Testis (tissue), 5 donors: ENCODE measurements around the gene APBB1. TPM values are rescaled to one million over a fixed set of nuclear protein-coding genes. Genes with fewer than 3 reads are reported as not detected.

Experiments used
- DNase-seq: peaks from one replicate; pipeline ENCODE4 v3.0.0-alpha.2; 2019
- H3K27ac ChIP-seq, 2 donors: fragments of 200-600 bp; sonication (generic); one replicate each; pipeline ENCODE4 v1.5.1; 2019
- H3K27me3 ChIP-seq: fragments of 200-600 bp; sonication (generic); one replicate; pipeline ENCODE4 v1.5.1; 2019
- H3K36me3 ChIP-seq: fragments of 200-600 bp; sonication (generic); one replicate; pipeline ENCODE4 v1.5.1; 2017; ENCODE audit warnings: low read depth; ENCODE audit errors: missing control alignments
- H3K4me1 ChIP-seq: fragments of 200-600 bp; sonication (generic); one replicate; pipeline ENCODE4 v1.5.1; 2019
- H3K4me3 ChIP-seq, 2 donors: fragments of 200-600 bp; sonication (generic); one replicate each; pipeline ENCODE4 v1.5.1; 2017 to 2019
- H3K9me3 ChIP-seq: fragments of 200-600 bp; sonication (generic); one replicate; pipeline ENCODE4 v1.5.1; 2017
- POLR2A ChIP-seq: fragments of 450-650 bp; IDR thresholded peaks from one replicate; pipeline ENCODE4 v1.6.1; 2017; ENCODE audit warnings: antibody characterized with exemption, mild to moderate bottlenecking, moderate library complexity
- WGBS, 2 donors: methylation state at CpG; one replicate each; pipeline ENCODE4 v1.1.5; 2018; 5-methylcytosine and 5-hydroxymethylcytosine counted together
- intact Hi-C: fragments of 100-400 bp; cut with DNase I; formaldehyde crosslinking; loops from one replicate; pipeline ENCODE4 v1.15.1; 2023; ENCODE audit warnings: low total_unique reads
- long read RNA-seq, 2 donors: transcript quantifications; one replicate each; lab custom pipeline, GENCODE V29; 2026
- polyA plus RNA-seq: library from polyadenylated mRNA; stranded (reverse); fragments of 350-450 nt; fragmentation: Illumina TruSeq; extraction: RNeasy Lipid Tissue Mini Kit (QIAGEN cat#74804); gene quantifications from one replicate; pipeline ENCODE4 v1.2.3, GENCODE V29; 2014; ENCODE audit warnings: low read depth, low replicate concordance; ENCODE audit not compliant: insufficient read depth
- total RNA-seq, 2 donors: library from RNA; depleted of rRNA; stranded (reverse); fragments of >200 nt; gene quantifications; one replicate each; pipeline ENCODE4 v1.2.3, GENCODE V29; 2016
- TF ChIP-seq, protein P1 (sequence below), 3 experiments: fragments of 450-650 bp in 2 of 3; fragments of 200-600 bp in 1 of 3; sonication (generic) in 1 of 3; IDR thresholded peaks; one replicate each; pipeline ENCODE4 v1.5.1; 2016 to 2019; ENCODE audit warnings: antibody characterized with exemption in 3 of 3, mild to moderate bottlenecking in 2 of 3, moderate library complexity in 1 of 3

APBB1 gene
- 10 to 100 TPM; 42.6 to 57.3 TPM for total RNA-seq
- 43.7 TPM for polyA plus RNA-seq
- long read RNA-seq, donor 1, transcript APBB1-201 (14 exons, 2,636 nt) = major isoform, 8 of 10 reads
- long read RNA-seq, donor 1, partial matches to known transcripts = 0 of 10 reads
- long read RNA-seq, donor 1, other reads (novel, unspliced or antisense) = 0 of 10 reads
- long read RNA-seq, donor 2, partial matches to known transcripts = 0 of 5 reads
- long read RNA-seq, donor 2, other reads (novel, unspliced or antisense) = 0 of 5 reads

- H3K27me3 ChIP-seq = no peaks in the 10 kb centered on the region
- 0% methylated on average over 6 to 31 of the region's 75 CpGs for WGBS, 2 donors
- no peaks in the 10 kb centered on the region for H3K36me3 ChIP-seq
- peak; percentile 77 for DNase-seq
- no peaks in the 10 kb centered on the region for H3K9me3 ChIP-seq
- TF ChIP-seq POLR2A = no peak
- TF ChIP-seq, protein P1, sequence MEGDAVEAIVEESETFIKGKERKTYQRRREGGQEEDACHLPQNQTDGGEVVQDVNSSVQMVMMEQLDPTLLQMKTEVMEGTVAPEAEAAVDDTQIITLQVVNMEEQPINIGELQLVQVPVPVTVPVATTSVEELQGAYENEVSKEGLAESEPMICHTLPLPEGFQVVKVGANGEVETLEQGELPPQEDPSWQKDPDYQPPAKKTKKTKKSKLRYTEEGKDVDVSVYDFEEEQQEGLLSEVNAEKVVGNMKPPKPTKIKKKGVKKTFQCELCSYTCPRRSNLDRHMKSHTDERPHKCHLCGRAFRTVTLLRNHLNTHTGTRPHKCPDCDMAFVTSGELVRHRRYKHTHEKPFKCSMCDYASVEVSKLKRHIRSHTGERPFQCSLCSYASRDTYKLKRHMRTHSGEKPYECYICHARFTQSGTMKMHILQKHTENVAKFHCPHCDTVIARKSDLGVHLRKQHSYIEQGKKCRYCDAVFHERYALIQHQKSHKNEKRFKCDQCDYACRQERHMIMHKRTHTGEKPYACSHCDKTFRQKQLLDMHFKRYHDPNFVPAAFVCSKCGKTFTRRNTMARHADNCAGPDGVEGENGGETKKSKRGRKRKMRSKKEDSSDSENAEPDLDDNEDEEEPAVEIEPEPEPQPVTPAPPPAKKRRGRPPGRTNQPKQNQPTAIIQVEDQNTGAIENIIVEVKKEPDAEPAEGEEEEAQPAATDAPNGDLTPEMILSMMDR (IDR thresholded peaks at IDR 0.05) = no peak
- H3K4me1 ChIP-seq = peaks cover 7% of the 10 kb centered on the region
- peak within 1 kb of the TSS; percentile 91 to 94 for H3K4me3 ChIP-seq
- H3K27ac ChIP-seq = peak within 1 kb of the TSS; percentile 75 to 92
- intact Hi-C loops = no loop called here
Measured at GRCh38 chr11:6419009-6419631, at the start of gene APBB1. APBB1 (minus strand) TSS chr11:6419094; CDS start chr11:6411347, 7,747 bp downstream.

- Histone ChIP-seq H3K4me1 (no peaks in the 10 kb centered on the region), H3K4me3 (no peak overlapping the region), H3K27me3 (no peaks in the 10 kb centered on the region), H3K36me3 (no peaks in the 10 kb centered on the region), H3K9me3 (no peaks in the 10 kb centered on the region), H3K27ac (no peak overlapping the region)
- TF ChIP-seq, protein P1 (IDR thresholded peaks at IDR 0.05) = no peak
- TF ChIP-seq POLR2A = no peak
- intact Hi-C loops = no loop called here
- no peak for DNase-seq
- 78 to 96% methylated on average over 1 of the region's 1 CpG for WGBS, 2 donors
Measured at GRCh38 chr11:6459099-6459450, 40.2 kb upstream of the APBB1 start.

DNA sequence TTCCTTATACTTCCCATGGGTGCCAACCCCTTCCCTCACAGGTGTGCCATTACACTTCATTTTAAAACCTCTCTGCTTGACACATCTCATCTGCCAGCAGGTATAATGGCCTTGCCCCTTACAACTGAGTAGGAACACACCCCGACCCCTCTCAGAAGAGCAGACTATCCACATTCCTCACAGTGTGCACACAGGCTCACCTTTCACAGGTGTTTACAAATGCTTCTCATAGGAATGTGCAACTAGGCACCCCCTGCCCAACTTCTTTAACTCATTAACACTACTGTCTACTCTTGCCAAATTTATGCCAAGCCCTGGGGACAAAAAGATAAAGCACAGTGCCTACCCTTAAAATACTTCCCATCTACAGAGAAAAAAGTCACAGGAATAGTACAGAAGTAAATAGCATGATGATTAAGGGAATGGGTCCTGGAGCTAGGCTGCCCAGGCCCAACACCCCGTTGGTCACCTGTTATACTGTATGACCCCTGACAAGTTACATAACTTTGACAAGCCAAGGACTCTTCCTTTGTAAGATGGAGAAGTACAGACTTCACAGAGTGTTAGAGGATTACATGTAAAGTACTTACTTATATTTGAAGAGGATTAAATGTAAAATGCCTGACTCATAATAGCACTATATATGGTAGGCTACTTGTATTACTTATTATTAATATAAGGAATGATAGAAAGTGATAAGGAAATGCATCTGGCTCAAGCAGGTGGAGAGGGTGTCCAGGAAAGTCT lies 39.6 kb upstream of the APBB1 start:
- Histone ChIP-seq H3K27ac (no peak overlapping the region), H3K36me3 (no peaks in the 10 kb centered on the region), H3K4me1 (no peaks in the 10 kb centered on the region), H3K27me3 (no peaks in the 10 kb centered on the region), H3K4me3 (no peak overlapping the region), H3K9me3 (no peaks in the 10 kb centered on the region)
- DNase-seq = no peak
- TF ChIP-seq, protein P1 (IDR thresholded peaks at IDR 0.05) = no peak
- no peak for TF ChIP-seq POLR2A
- 88 to 97% methylated on average over 2 of the region's 2 CpGs for WGBS, 2 donors
- intact Hi-C loops = no loop called here

DNA sequence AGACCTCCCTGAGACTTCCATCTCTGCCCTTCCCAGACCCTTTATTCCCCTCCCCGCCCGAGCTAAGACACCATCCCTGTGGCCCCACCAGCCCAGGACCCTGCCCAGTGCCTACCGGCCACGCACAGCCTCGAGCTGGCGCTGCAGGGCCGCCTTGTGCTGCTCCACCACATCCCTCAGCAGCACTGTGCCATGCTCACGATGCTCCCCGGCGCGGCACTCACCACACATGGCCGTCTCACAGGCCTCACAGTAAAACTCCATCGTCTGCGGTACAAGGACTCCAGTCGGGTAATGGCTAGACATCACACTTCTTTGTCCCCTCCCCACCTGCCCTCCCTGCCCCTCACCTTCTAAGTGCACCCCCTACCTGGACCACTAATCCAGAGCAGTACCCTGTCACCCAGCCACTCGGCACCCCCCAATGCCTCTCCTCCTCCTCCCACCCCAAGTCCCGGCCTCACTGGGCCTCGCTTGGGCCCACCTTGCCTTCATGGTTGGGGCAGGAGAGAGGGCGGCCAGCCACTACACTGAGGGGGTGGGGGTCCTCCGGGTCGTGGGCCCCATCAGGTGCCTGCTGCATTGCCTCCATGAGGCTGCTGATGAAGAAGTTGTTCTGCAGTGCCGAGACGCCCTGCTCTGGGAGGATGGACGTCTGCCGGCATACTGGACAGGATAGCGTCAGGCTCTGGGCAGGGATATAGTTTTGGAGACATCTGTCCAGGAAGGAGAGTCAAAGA lies 38.9 kb upstream of the APBB1 start:
- WGBS, 2 donors = 95 to 96% methylated on average over 26 of the region's 26 CpGs
- intact Hi-C loops = no loop called here
- Histone ChIP-seq H3K4me3 (no peak overlapping the region), H3K4me1 (no peaks in the 10 kb centered on the region), H3K36me3 (no peaks in the 10 kb centered on the region), H3K27ac (no peak overlapping the region), H3K9me3 (no peaks in the 10 kb centered on the region), H3K27me3 (no peaks in the 10 kb centered on the region)
- TF ChIP-seq, protein P1 (IDR thresholded peaks at IDR 0.05) = no peak
- TF ChIP-seq POLR2A = no peak
- DNase-seq = no peak
